NCI-H774 (cell line): ENCODE measurements around the gene STRIP2.
"Not testable (repeated sequence)": the region's sequence is repeated elsewhere in the genome, so short reads cannot be mapped to it uniquely, and the experiment has no call there.

ENCODE experiments used
- DNase-seq: peaks from one replicate; lab custom pipeline; 2025; lab: John Stamatoyannopoulos, UW

The STRIP2 gene

DNA sequence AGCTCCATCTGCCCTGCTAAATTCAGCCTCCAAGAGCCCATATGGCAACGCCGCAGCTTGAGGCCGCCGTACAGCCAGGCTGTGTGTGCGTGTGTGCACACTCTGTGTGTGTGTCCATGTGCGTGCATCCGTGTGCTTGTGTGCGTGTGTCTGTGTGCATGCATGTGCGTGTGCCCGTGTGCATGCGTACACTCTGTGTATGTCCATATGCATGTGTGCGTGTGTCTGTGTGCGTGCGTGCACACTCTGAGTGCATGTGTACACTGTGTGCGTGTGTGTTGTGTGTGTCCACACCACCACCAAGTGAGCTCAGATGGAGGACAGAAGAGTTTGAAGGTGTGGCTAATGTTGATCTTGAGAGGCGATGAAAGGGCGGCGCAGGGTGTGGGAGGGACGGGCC is 98.1 kb downstream of the STRIP2 start:
- DNase-seq = no peak

DNA sequence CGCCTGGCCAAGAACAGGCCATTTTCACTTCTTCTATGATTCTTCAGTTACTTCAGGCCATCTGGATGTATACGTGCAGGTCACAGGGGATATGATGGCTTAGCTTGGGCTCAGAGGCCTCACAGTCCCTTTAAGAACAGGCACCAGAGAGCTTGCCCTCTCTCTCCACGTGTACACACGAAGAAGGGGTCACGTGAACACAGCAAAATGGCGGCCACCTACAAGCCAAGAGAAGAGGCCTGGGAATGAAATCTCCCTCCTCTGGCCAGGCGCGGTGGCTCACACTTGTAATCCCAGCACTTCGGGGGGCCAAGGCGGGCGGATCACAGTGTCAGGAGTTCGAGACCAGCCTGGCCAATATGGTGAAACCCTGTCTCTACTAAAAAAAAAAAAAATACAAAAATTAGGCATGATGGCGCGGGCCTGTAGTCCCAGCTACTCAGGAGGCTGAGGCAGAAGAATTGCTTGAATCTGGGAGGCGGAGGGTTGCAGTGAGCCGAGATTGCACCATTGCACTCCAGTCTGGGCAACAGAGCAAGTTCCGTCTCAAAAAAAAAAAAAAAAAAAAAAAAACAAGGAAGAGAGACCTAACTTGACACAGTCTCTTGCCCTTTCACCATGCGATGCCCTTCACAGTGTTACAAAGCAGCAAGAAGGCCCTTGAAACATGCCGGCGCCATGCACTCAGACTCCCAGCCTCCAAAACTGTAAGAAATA is 100.5 kb downstream of the STRIP2 start:
- DNase-seq = not testable (repeated sequence)

DNA sequence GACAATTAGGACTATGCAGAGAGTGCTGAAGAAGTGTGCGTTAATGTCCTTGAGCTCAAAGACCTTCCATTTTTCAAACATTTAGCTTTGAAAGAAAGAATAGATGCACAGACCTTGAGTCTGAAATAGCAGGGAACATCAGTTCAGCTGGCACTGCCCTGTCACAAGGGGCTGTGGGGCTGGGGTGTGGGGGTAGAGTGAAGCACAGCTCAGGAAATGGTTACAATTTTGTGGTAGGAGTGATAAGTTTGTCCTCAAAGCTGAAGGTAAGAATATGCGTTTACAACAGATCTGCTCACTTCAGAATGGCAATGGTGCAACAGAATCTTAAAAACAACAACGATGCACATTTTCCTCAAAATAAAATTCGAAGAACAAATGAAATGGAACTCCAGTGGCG is 101.7 kb downstream of the STRIP2 start:
- DNase-seq = no peak

GRCh38 chr7:129536323-129536722 is 102.1 kb downstream of the STRIP2 start:
- no peak for DNase-seq
